Measurements from ENCODE around the gene ARFGAP3. TPM values are rescaled to one million over a fixed set of nuclear protein-coding genes. Genes with fewer than 3 reads are reported as not detected.

Gene ARFGAP3
- total RNA-seq, 1 experiment from 2014 or later, result 30.0 TPM

DNA sequence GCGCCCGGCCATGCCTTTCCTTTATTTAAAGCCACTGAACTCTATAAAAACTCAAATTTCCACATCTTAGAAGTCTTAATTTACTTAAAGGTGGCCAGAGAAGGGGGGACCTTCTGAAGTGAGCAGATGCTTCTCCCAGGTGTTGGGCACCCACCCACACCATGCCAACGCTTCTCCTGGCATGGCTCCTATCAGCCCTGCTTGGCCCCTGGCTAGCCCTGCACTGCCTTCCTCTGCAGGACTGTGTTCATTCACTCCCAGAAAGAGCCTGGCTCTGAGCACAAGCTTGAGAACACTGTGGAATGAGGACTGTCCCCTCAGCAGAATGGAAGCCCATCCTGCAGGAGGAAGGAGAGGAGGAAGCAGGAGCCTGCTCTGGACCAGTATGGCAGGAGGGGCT, 34.6 kb upstream of the ARFGAP3 start:
- TF ChIP-seq, protein P1, sequence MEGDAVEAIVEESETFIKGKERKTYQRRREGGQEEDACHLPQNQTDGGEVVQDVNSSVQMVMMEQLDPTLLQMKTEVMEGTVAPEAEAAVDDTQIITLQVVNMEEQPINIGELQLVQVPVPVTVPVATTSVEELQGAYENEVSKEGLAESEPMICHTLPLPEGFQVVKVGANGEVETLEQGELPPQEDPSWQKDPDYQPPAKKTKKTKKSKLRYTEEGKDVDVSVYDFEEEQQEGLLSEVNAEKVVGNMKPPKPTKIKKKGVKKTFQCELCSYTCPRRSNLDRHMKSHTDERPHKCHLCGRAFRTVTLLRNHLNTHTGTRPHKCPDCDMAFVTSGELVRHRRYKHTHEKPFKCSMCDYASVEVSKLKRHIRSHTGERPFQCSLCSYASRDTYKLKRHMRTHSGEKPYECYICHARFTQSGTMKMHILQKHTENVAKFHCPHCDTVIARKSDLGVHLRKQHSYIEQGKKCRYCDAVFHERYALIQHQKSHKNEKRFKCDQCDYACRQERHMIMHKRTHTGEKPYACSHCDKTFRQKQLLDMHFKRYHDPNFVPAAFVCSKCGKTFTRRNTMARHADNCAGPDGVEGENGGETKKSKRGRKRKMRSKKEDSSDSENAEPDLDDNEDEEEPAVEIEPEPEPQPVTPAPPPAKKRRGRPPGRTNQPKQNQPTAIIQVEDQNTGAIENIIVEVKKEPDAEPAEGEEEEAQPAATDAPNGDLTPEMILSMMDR (conservative IDR thresholded peaks at IDR 0.05; ENCODE audit: low read depth, low read length), result no peak
- no peak for TF ChIP-seq EZH2 (IDR thresholded peaks at IDR 0.05; ENCODE audit: borderline replicate concordance, low read depth, low read length, poor library complexity, severe bottlenecking)
- ChIA-PET CTCF (no interaction called here), POLR2A (ENCODE audit: low non-redundant PET) (no interaction called here)
- no TSS peak for BruUV-seq (replicated peaks)
- no peak overlapping the region for H3K27ac ChIP-seq (ENCODE audit: low read depth, low read length, poor library complexity, severe bottlenecking)
- H3K36me3 ChIP-seq (ENCODE audit: insufficient read depth, low read length, poor library complexity, severe bottlenecking), result no peaks in the 10 kb centered on the region
- peaks cover 10% of the 10 kb centered on the region for H3K4me1 ChIP-seq (ENCODE audit: insufficient read depth, low read length, poor library complexity, severe bottlenecking)
- no peak for DNase-seq (ENCODE audit: low spot score)
- H3K9me3 ChIP-seq (ENCODE audit: low read depth, low read length, poor library complexity, severe bottlenecking), result no peaks in the 10 kb centered on the region
- intact Hi-C loops (cut with micrococcal nuclease; ENCODE audit: unreplicated experiment), result no loop called here
- no peak overlapping the region for H3K4me3 ChIP-seq (ENCODE audit: low read depth, low read length, poor library complexity, severe bottlenecking)
- H3K27me3 ChIP-seq (replicated peaks; ENCODE audit: insufficient read depth, low read depth, low read length, poor library complexity), result no peaks in the 10 kb centered on the region

DNA sequence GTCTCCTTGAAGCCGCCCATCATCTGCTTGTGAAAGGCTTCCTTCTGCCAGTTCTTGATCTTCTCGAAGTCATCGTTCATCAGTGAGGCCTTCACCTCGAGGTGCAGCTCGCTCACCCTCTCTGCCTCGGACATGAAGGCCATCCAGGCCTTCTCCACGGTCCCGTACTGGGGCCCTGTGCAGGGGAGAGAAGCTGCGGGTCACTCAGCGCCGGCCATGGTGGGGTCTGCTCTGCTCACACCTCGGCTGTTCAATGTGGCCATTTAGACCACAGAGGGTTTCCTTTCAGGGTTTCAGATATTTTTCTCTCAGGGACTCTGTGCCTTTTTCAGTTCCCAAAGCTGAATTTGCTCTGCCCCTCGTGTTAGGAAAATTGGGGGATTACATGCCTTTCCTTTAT, 33.9 kb upstream of the ARFGAP3 start:
- H3K4me1 ChIP-seq (ENCODE audit: insufficient read depth, low read length, poor library complexity, severe bottlenecking), result peaks cover 10% of the 10 kb centered on the region
- POLR2A ChIA-PET (ENCODE audit: low non-redundant PET), result no interaction called here
- CTCF ChIA-PET, result no interaction called here
- no peak overlapping the region for H3K4me3 ChIP-seq (ENCODE audit: low read depth, low read length, poor library complexity, severe bottlenecking)
- H3K36me3 ChIP-seq (ENCODE audit: insufficient read depth, low read length, poor library complexity, severe bottlenecking), result no peaks in the 10 kb centered on the region
- BruUV-seq (replicated peaks), result no TSS peak
- intact Hi-C loops (cut with micrococcal nuclease; ENCODE audit: unreplicated experiment), result no loop called here
- DNase-seq (ENCODE audit: low spot score), result no peak
- TF ChIP-seq, protein P1 (conservative IDR thresholded peaks at IDR 0.05; ENCODE audit: low read depth, low read length), result no peak
- TF ChIP-seq EZH2 (IDR thresholded peaks at IDR 0.05; ENCODE audit: borderline replicate concordance, low read depth, low read length, poor library complexity, severe bottlenecking), result no peak
- no peak overlapping the region for H3K27ac ChIP-seq (ENCODE audit: low read depth, low read length, poor library complexity, severe bottlenecking)
- no peaks in the 10 kb centered on the region for H3K27me3 ChIP-seq (replicated peaks; ENCODE audit: insufficient read depth, low read depth, low read length, poor library complexity)
- no peaks in the 10 kb centered on the region for H3K9me3 ChIP-seq (ENCODE audit: low read depth, low read length, poor library complexity, severe bottlenecking)

DNA sequence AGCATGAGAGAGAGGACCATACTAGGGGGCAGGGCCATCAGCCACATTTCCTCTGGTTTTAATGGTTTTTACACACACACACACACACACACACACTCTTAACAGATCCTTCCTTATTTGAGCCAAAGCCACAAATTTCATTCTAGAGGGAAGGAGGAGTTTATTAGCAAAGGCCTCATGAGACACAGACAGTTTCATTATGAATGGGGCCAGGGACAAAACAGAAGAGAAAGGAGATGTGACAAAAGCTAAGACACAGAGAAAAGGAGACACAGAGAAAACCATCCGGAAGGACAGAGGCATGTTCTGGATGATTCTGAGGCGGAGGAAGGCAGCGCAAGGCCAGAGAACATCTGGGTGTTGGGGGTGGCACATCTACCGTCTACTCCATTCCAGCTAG, 32.2 kb upstream of the ARFGAP3 start:
- Histone ChIP-seq H3K27ac (ENCODE audit: low read depth, low read length, poor library complexity, severe bottlenecking) (no peak overlapping the region), H3K27me3 (replicated peaks; ENCODE audit: insufficient read depth, low read depth, low read length, poor library complexity) (no peaks in the 10 kb centered on the region), H3K4me3 (ENCODE audit: low read depth, low read length, poor library complexity, severe bottlenecking) (no peak overlapping the region), H3K4me1 (ENCODE audit: insufficient read depth, low read length, poor library complexity, severe bottlenecking) (no peaks in the 10 kb centered on the region), H3K36me3 (ENCODE audit: insufficient read depth, low read length, poor library complexity, severe bottlenecking) (peaks cover under 1% of the 10 kb centered on the region), H3K9me3 (ENCODE audit: low read depth, low read length, poor library complexity, severe bottlenecking) (no peaks in the 10 kb centered on the region)
- ChIA-PET POLR2A (ENCODE audit: low non-redundant PET) (no interaction called here), CTCF (no interaction called here)
- intact Hi-C loops (cut with micrococcal nuclease; ENCODE audit: unreplicated experiment), result no loop called here
- DNase-seq (ENCODE audit: low spot score), result no peak
- no TSS peak for BruUV-seq (replicated peaks)
- no peak for TF ChIP-seq EZH2 (IDR thresholded peaks at IDR 0.05; ENCODE audit: borderline replicate concordance, low read depth, low read length, poor library complexity, severe bottlenecking)
- TF ChIP-seq, protein P1 (conservative IDR thresholded peaks at IDR 0.05; ENCODE audit: low read depth, low read length), result no peak
